H1 (cell line): ENCODE measurements around the gene OXNAD1. TPM values are rescaled to one million over a fixed set of nuclear protein-coding genes. Genes with fewer than 3 reads are reported as not detected.

Experiments used
- CTCF ChIA-PET: fragments of 300-600 bp; sonication (Branson Sonifier 250); formaldehyde crosslinking; loops from one replicate; lab custom pipeline; 2021; ENCODE audit not compliant: partially characterized antibody; lab: Charles Lee
- POLR2A ChIA-PET: fragments of 300-600 bp; sonication (Branson Sonifier 250); formaldehyde crosslinking; loops from one replicate; lab custom pipeline; 2021; ENCODE audit warnings: inconsistent platforms; ENCODE audit not compliant: partially characterized antibody; lab: Charles Lee
- DNase-seq, 2 experiments: peaks; one replicate each; pipeline versions ENCODE4 v3.0.0 to v3.0.0-alpha.2; 2010 to 2022; ENCODE audit warnings: low spot score in 2 of 2, low read depth in 1 of 2, mixed read lengths in 1 of 2
- FAIRE-seq: peaks from 2 replicates; lab custom pipeline; 2011; peaks lifted over from hg19 to GRCh38; lab: Jason Lieb, UNC
- H2AFZ ChIP-seq: 2 replicates; pipeline ENCODE4 v1.8.1; 2012; ENCODE audit warnings: low read length, inconsistent platforms
- H2AK5ac ChIP-seq: 2 replicates; pipeline ENCODE4 v1.6.1; 2013; ENCODE audit warnings: low read depth, low read length
- H2BK120ac ChIP-seq: replicated peaks from 2 replicates; pipeline ENCODE3; 2013; ENCODE audit warnings: low read depth, low read length, inconsistent platforms
- H2BK12ac ChIP-seq: 2 replicates; pipeline ENCODE4 v1.6.1; 2013; ENCODE audit warnings: low read depth, low read length
- H2BK15ac ChIP-seq: 2 replicates; pipeline ENCODE4 v1.6.1; 2013; ENCODE audit warnings: low read length
- H2BK20ac ChIP-seq: 2 replicates; pipeline ENCODE4 v1.6.1; 2013; ENCODE audit warnings: low read length
- H2BK5ac ChIP-seq: 2 replicates; pipeline ENCODE4 v1.6.1; 2013; ENCODE audit warnings: low read depth, low read length
- H3K14ac ChIP-seq: 2 replicates; pipeline ENCODE4 v1.6.1; 2013; ENCODE audit warnings: inconsistent platforms; ENCODE audit not compliant: insufficient read length
- H3K18ac ChIP-seq: 2 replicates; pipeline ENCODE4 v1.6.1; 2013; ENCODE audit warnings: low read length; ENCODE audit errors: extremely low read depth
- H3K23ac ChIP-seq: 2 replicates; pipeline ENCODE4 v1.6.1; 2013; ENCODE audit warnings: inconsistent platforms; ENCODE audit not compliant: insufficient read length
- H3K23me2 ChIP-seq: 2 replicates; pipeline ENCODE4 v1.6.1; 2013; ENCODE audit warnings: low read depth, low read length
- H3K27ac ChIP-seq: 2 replicates; pipeline ENCODE4 v1.6.1; 2011; ENCODE audit warnings: low read depth, low read length, inconsistent platforms
- H3K27me3 ChIP-seq, 4 experiments: replicated peaks in 1 of 4; 1 replicate in 1 of 4; 2 replicates in 3 of 4; pipeline versions ENCODE4 v1.6.1 to v1.8.1; 2011 to 2013; ENCODE audit warnings: low read length in 3 of 4, mild to moderate bottlenecking in 3 of 4, inconsistent platforms in 2 of 4, mixed read lengths in 2 of 4, moderate library complexity in 1 of 4; ENCODE audit not compliant: control insufficient read depth in 3 of 4, insufficient read depth in 3 of 4; ENCODE audit errors: extremely low read depth in 1 of 4
- H3K36me3 ChIP-seq, 4 experiments: 2 replicates each; pipeline versions ENCODE4 v1.6.1 to v1.8.1; 2011 to 2013; ENCODE audit warnings: mild to moderate bottlenecking in 4 of 4, low read length in 3 of 4, moderate library complexity in 2 of 4, control low read depth in 1 of 4, inconsistent platforms in 1 of 4; ENCODE audit not compliant: insufficient read depth in 4 of 4, control insufficient read depth in 2 of 4
- H3K4ac ChIP-seq: replicated peaks from 2 replicates; pipeline ENCODE3; 2013; ENCODE audit warnings: low read length, low read depth, mixed read lengths, inconsistent platforms; ENCODE audit not compliant: insufficient read length
- H3K4me1 ChIP-seq, 4 experiments: replicated peaks in 1 of 4; 1 replicate in 1 of 4; 2 replicates in 3 of 4; pipeline versions ENCODE4 v1.6.1 to v1.8.1; 2011 to 2013; ENCODE audit warnings: low read length in 3 of 4, inconsistent platforms in 2 of 4, mixed read lengths in 1 of 4; ENCODE audit not compliant: insufficient read depth in 4 of 4, control insufficient read depth in 3 of 4
- H3K4me2 ChIP-seq, 2 experiments: 2 replicates each; pipeline versions ENCODE4 v1.6.1 to v1.8.1; 2011 to 2013; ENCODE audit warnings: low read depth in 2 of 2, low read length in 2 of 2, control low read depth in 1 of 2, inconsistent platforms in 1 of 2, mild to moderate bottlenecking in 1 of 2; ENCODE audit not compliant: insufficient read depth in 1 of 2
- H3K4me3 ChIP-seq, 4 experiments: fragments of 200-600, 300-600 bp in 1 of 4; sonication (generic), shearing (Covaris generic), sonication (Bioruptor Twin) in 1 of 4; 2 replicates each; pipeline versions ENCODE4 v1.5.1 to v1.8.1; 2011 to 2016; ENCODE audit warnings: low read length in 4 of 4, low read depth in 3 of 4, control low read depth in 2 of 4, inconsistent platforms in 2 of 4, mild to moderate bottlenecking in 2 of 4, mixed read lengths in 1 of 4, moderate library complexity in 1 of 4; ENCODE audit not compliant: insufficient read depth in 2 of 4; ENCODE audit errors: extremely low read depth in 1 of 4
- H3K56ac ChIP-seq: replicated peaks from 2 replicates; pipeline ENCODE3; 2013; ENCODE audit warnings: low read depth, mild to moderate bottlenecking, mixed read lengths, low read length, inconsistent platforms; ENCODE audit not compliant: insufficient read length
- H3K79me1 ChIP-seq: 2 replicates; pipeline ENCODE4 v1.6.1; 2013; ENCODE audit warnings: low read depth, low read length, control low read depth
- H3K79me2 ChIP-seq, 2 experiments: 2 replicates each; pipeline versions ENCODE4 v1.6.1 to v1.8.1; 2012 to 2013; ENCODE audit warnings: low read length in 2 of 2, mild to moderate bottlenecking in 2 of 2, inconsistent platforms in 1 of 2; ENCODE audit not compliant: insufficient read depth in 2 of 2, control insufficient read depth in 1 of 2
- H3K9ac ChIP-seq, 4 experiments: replicated peaks in 1 of 4; 1 replicate in 1 of 4; 2 replicates in 3 of 4; pipeline versions ENCODE4 v1.6.1 to v1.8.1; 2011 to 2013; ENCODE audit warnings: low read depth in 3 of 4, low read length in 3 of 4, control low read depth in 2 of 4, mild to moderate bottlenecking in 2 of 4, moderate library complexity in 2 of 4, inconsistent platforms in 1 of 4; ENCODE audit errors: extremely low read depth in 1 of 4
- H3K9me3 ChIP-seq, 2 experiments: 2 replicates each; pipeline versions ENCODE4 v1.6.1 to v1.8.1; 2012 to 2013; ENCODE audit warnings: mild to moderate bottlenecking in 2 of 2, moderate library complexity in 2 of 2, control low read depth in 1 of 2, inconsistent platforms in 1 of 2, low read depth in 1 of 2, low read length in 1 of 2, mixed read lengths in 1 of 2; ENCODE audit not compliant: insufficient read depth in 2 of 2
- H4K20me1 ChIP-seq, 2 experiments: replicated peaks in 1 of 2; 2 replicates each; pipeline versions ENCODE3 to v1.8.1; 2011 to 2013; ENCODE audit warnings: inconsistent platforms in 2 of 2, low read length in 2 of 2, mild to moderate bottlenecking in 1 of 2; ENCODE audit not compliant: insufficient read depth in 2 of 2, control insufficient read depth in 1 of 2
- H4K5ac ChIP-seq: 2 replicates; pipeline ENCODE4 v1.6.1; 2013; ENCODE audit warnings: low read length, low read depth, mixed read lengths, inconsistent platforms; ENCODE audit not compliant: insufficient read length
- H4K8ac ChIP-seq: 2 replicates; pipeline ENCODE4 v1.8.0; 2013; ENCODE audit warnings: mild to moderate bottlenecking, moderate library complexity, low read length, inconsistent platforms; ENCODE audit not compliant: insufficient read depth; ENCODE audit errors: extremely low read depth
- H4K91ac ChIP-seq: replicated peaks from 2 replicates; pipeline ENCODE3; 2013; ENCODE audit warnings: low read length, mixed read lengths, inconsistent platforms; ENCODE audit not compliant: insufficient read length
- ATF3 ChIP-seq: IDR thresholded peaks from 2 replicates; pipeline ENCODE4 v1.6.1; 2011; ENCODE audit warnings: low read depth, mild to moderate bottlenecking, low read length; ENCODE audit not compliant: insufficient read depth
- CHD2 ChIP-seq: IDR thresholded peaks from 2 replicates; pipeline ENCODE4 v1.6.1; 2012; ENCODE audit warnings: low read length, improper control_type of control experiment
- CTBP2 ChIP-seq: IDR thresholded peaks from 2 replicates; pipeline ENCODE4 v1.7.0; 2011; ENCODE audit warnings: borderline replicate concordance, mild to moderate bottlenecking, moderate library complexity, mixed read lengths, low read length; ENCODE audit not compliant: insufficient read depth, insufficient read length
- E2F6 ChIP-seq: IDR thresholded peaks from 2 replicates; pipeline ENCODE4 v1.6.1; 2012; ENCODE audit warnings: inconsistent platforms
- EGR1 ChIP-seq: IDR thresholded peaks from 2 replicates; pipeline ENCODE4 v1.6.1; 2011; ENCODE audit warnings: low read depth, low read length, borderline replicate concordance
- GABPA ChIP-seq: IDR thresholded peaks from 2 replicates; pipeline ENCODE4 v1.6.1; 2011; ENCODE audit warnings: mild to moderate bottlenecking, low read length, moderate library complexity, borderline replicate concordance; ENCODE audit not compliant: insufficient read depth
- NANOG ChIP-seq: IDR thresholded peaks from 2 replicates; pipeline ENCODE4 v1.6.1; 2011; ENCODE audit warnings: low read length, low read depth, mild to moderate bottlenecking, inconsistent platforms; ENCODE audit not compliant: insufficient read depth, poor library complexity, severe bottlenecking
- RAD21 ChIP-seq, 2 experiments: IDR thresholded peaks in 1 of 2; conservative IDR thresholded peaks in 1 of 2; 2 replicates each; pipeline ENCODE4 v1.6.1; 2011; ENCODE audit warnings: low read depth in 2 of 2, low read length in 2 of 2, improper control_type of control experiment in 1 of 2, inconsistent platforms in 1 of 2, mild to moderate bottlenecking in 1 of 2, moderate library complexity in 1 of 2
- RXRA ChIP-seq: IDR thresholded peaks from 2 replicates; pipeline ENCODE4 v1.6.1; 2011; ENCODE audit warnings: low read depth, mild to moderate bottlenecking, low read length, moderate library complexity; ENCODE audit not compliant: insufficient read depth
- SIRT6 ChIP-seq: IDR thresholded peaks from one replicate; pipeline ENCODE4 v1.7.1; 2012; ENCODE audit warnings: low read length, inconsistent platforms
- TAF1 ChIP-seq: IDR thresholded peaks from 2 replicates; pipeline ENCODE4 v1.6.1; 2011; ENCODE audit warnings: mild to moderate bottlenecking, low read depth, low read length
- WGBS, 2 experiments: shearing (Covaris generic) in 1 of 2; methylation state at CpG; one replicate each; pipeline versions ENCODE4 v1.1.6 to v1.1.7; 2013 to 2015; ENCODE audit warnings: low lambda C conversion rate in 2 of 2, mixed read lengths in 2 of 2, inconsistent platforms in 1 of 2, low coverage in 1 of 2, missing lambda C conversion rate in 1 of 2; ENCODE audit not compliant: insufficient replicate concordance in 2 of 2, insufficient coverage in 1 of 2, insufficient read length in 1 of 2; ENCODE audit errors: extremely low coverage in 1 of 2, missing lambda C conversion rate in 1 of 2; 5-methylcytosine and 5-hydroxymethylcytosine counted together
- polyA plus RNA-seq, 7 experiments: library from polyadenylated mRNA; depleted of rRNA in 3 of 7; stranded (reverse) in 5 of 7; unstranded in 2 of 7; fragments of >200 nt in 5 of 7; fragments of 200-250 nt in 2 of 7; gene quantifications; 1 replicate in 5 of 7; 2 replicates in 1 of 7; 4 replicates in 1 of 7; pipeline versions ENCODE4 v1.2.1 to v1.2.3, GENCODE V29; 2011 to 2013; ENCODE audit warnings: missing spikeins in 2 of 7, mixed read lengths in 2 of 7
- total RNA-seq: library from RNA; stranded (reverse); fragmentation: NEBNext Ultra II Directional; extraction: Animal tissue kit (Norgen Biotek cat#: 25700); gene quantifications from 2 replicates; pipeline ENCODE4 v1.2.1, GENCODE V29; 2021

OXNAD1 gene
- total and polyA plus RNA-seq, 2 of the 8 experiments (the other 6 are each of a cell fraction or from before 2014, with no cell fraction given): 14.9 to 24.8 TPM

GRCh38 chr3:16286161-16286560, 21.1 kb downstream of the OXNAD1 start:
- H3K23ac ChIP-seq: no peak overlapping the region
- 88% methylated on average over 3 of the region's 3 CpGs; no CpG with 5 or more reads in 1 of the 2 experiments for WGBS, 2 experiments
- POLR2A ChIA-PET: interaction anchor here (0.8 to 1.2 kb wide), 2 partner anchors 9 to 22 kb away, joined by 3 read pairs; no protein-coding TSS in a partner anchor
- TF ChIP-seq RAD21 (IDR thresholded peaks at IDR 0.05 in 1 of 2, conservative IDR thresholded peaks at IDR 0.05 in 1 of 2; ENCODE audit: low read depth in 2 of 2, low read length in 2 of 2) (no peak), E2F6 (no peak), NANOG (no peak), CTBP2 (no peak), CHD2 (no peak), ATF3 (no peak), GABPA (no peak), SIRT6 (no peak), EGR1 (no peak), RXRA (no peak), TAF1 (no peak)

More at GRCh38 chr3:16286161-16286560, 21.1 kb downstream of the OXNAD1 start:
- Histone ChIP-seq H2BK5ac (no peak overlapping the region), H3K4me1 (no peaks in the 10 kb centered on the region), H3K79me2 (peaks cover 3% of the 10 kb centered on the region in 2 experiments; a peak in 1 of 4 replicates), H4K91ac (no peak overlapping the region), H3K27ac (no peak overlapping the region), H4K8ac (no peak overlapping the region), H3K27me3 (no peaks in the 10 kb centered on the region), H4K5ac (no peak overlapping the region), H3K14ac (no peak overlapping the region), H2BK20ac (no peak overlapping the region), H3K79me1 (0 out of 2 replicates have a peak, but pooled peaks cover 3% of the 10 kb centered on the region), H3K23me2 (no peaks in the 10 kb centered on the region), H3K18ac (no peak overlapping the region), H3K9me3 (no peaks in the 10 kb centered on the region), H2BK12ac (no peak overlapping the region), H3K4me2 (no peak overlapping the region), H2AFZ (no peak overlapping the region), H3K36me3 (peaks cover 2 to 17% (median 9%) of the 10 kb centered on the region in 4 experiments; a peak in 6 of 8 replicates), H2AK5ac (no peak overlapping the region), H3K56ac (no peak overlapping the region), H2BK120ac (no peak overlapping the region), H4K20me1 (peaks cover 0 to 2% of the 10 kb centered on the region in 2 experiments), H3K4ac (no peak overlapping the region), H3K9ac (no peak overlapping the region), H3K4me3 (no peak overlapping the region), H2BK15ac (no peak overlapping the region)
- no peak for FAIRE-seq
- DNase-seq: no peak
- CTCF ChIA-PET: interaction anchor here (0.9 to 1.7 kb wide), 5 partner anchors 9 to 611 kb away, joined by 3 to 5 read pairs (median 4); no protein-coding TSS in a partner anchor
